Neural cell (in vitro differentiated cells): ENCODE measurements around the gene PLEKHA7. TPM values are rescaled to one million over a fixed set of nuclear protein-coding genes. Genes with fewer than 3 reads are reported as not detected.

Experiments used
- H2AFZ ChIP-seq: fragments of 200-600, 300-800 bp; sonication (generic), shearing (Covaris generic); 2 replicates; pipeline ENCODE4 v1.6.0; 2014; ENCODE audit warnings: low read depth, mild to moderate bottlenecking, antibody characterized with exemption, low read length, moderate library complexity
- H3F3A ChIP-seq: fragments of 200-600 bp; shearing (Covaris generic); 2 replicates; pipeline ENCODE4 v1.6.1; 2016; ENCODE audit warnings: mild to moderate bottlenecking, moderate library complexity, mixed read lengths, antibody characterized with exemption, low read length; ENCODE audit not compliant: insufficient read depth, poor library complexity, severe bottlenecking
- H3K27ac ChIP-seq: fragments of 200-600, 300-800 bp; sonication (generic), shearing (Covaris generic); 2 replicates; pipeline ENCODE4 v1.5.1; 2014; ENCODE audit warnings: mild to moderate bottlenecking, low read length, moderate library complexity
- H3K27me3 ChIP-seq: fragments of 300-800, 200-600 bp; sonication (generic), shearing (Covaris generic); 2 replicates; pipeline ENCODE4 v1.6.0; 2014; ENCODE audit warnings: mild to moderate bottlenecking, low read depth, low read length, moderate library complexity; ENCODE audit not compliant: insufficient read depth
- H3K36me3 ChIP-seq: fragments of 300-800, 200-600 bp; sonication (generic), shearing (Covaris generic); 2 replicates; pipeline ENCODE4 v1.5.1; 2014; ENCODE audit warnings: mild to moderate bottlenecking, antibody characterized with exemption, low read length, moderate library complexity; ENCODE audit not compliant: insufficient read depth
- H3K4me2 ChIP-seq: fragments of 300-800, 200-600 bp; sonication (generic), shearing (Covaris generic); 2 replicates; pipeline ENCODE4 v1.6.0; 2014; ENCODE audit warnings: mild to moderate bottlenecking, low read length
- H3K4me3 ChIP-seq: fragments of 300-800, 200-600 bp; sonication (generic), shearing (Covaris generic); 2 replicates; pipeline ENCODE4 v1.5.1; 2014; ENCODE audit warnings: mild to moderate bottlenecking, low read length, moderate library complexity
- H3K79me2 ChIP-seq: fragments of 200-600 bp; shearing (Covaris generic); replicated peaks from 2 replicates; pipeline ENCODE4 v1.6.0; 2014; ENCODE audit warnings: mild to moderate bottlenecking, low read length, moderate library complexity; ENCODE audit not compliant: insufficient read depth
- H3K9ac ChIP-seq: fragments of 300-800, 200-600 bp; sonication (generic), shearing (Covaris generic); 2 replicates; pipeline ENCODE4 v1.6.1; 2016; ENCODE audit warnings: mild to moderate bottlenecking, low read length, mixed read lengths
- H3K9me2 ChIP-seq: fragments of 200-600 bp; shearing (Covaris generic); 2 replicates; pipeline ENCODE4 v1.6.1; 2016; ENCODE audit warnings: mild to moderate bottlenecking, low read length, mixed read lengths; ENCODE audit not compliant: insufficient read depth
- H3K9me3 ChIP-seq: fragments of 200-600, 300-800 bp; sonication (generic), shearing (Covaris generic); 2 replicates; pipeline ENCODE4 v1.6.1; 2016; ENCODE audit warnings: mild to moderate bottlenecking, mixed run types, low read length, moderate library complexity, mixed read lengths
- H4K20me1 ChIP-seq: fragments of 200-600 bp; shearing (Covaris generic); 2 replicates; pipeline ENCODE4 v1.6.1; 2016; ENCODE audit warnings: mild to moderate bottlenecking, mixed run types; ENCODE audit not compliant: insufficient read depth
- CTCF ChIP-seq: fragments of 450-650 bp; IDR thresholded peaks from 2 replicates; pipeline ENCODE4 v1.5.1; 2014; ENCODE audit warnings: antibody characterized with exemption, mild to moderate bottlenecking, moderate library complexity; ENCODE audit not compliant: poor library complexity, severe bottlenecking
- EP300 ChIP-seq: fragments of 450-650 bp; conservative IDR thresholded peaks from 2 replicates; pipeline ENCODE4 v1.6.1; 2014; ENCODE audit warnings: antibody characterized with exemption, mild to moderate bottlenecking, moderate library complexity; ENCODE audit not compliant: poor library complexity, severe bottlenecking
- EZH2 ChIP-seq: fragments of 200-600, 300-800 bp; shearing (Covaris generic), sonication (generic); IDR thresholded peaks from 2 replicates; pipeline ENCODE4 v1.6.1; 2014; ENCODE audit warnings: antibody characterized with exemption, low read length, borderline replicate concordance, mild to moderate bottlenecking; ENCODE audit not compliant: insufficient read depth, poor library complexity, severe bottlenecking
- MXI1 ChIP-seq: fragments of 450-650 bp; conservative IDR thresholded peaks from 2 replicates; pipeline ENCODE4 v1.6.1; 2014; ENCODE audit warnings: antibody characterized with exemption, mild to moderate bottlenecking; ENCODE audit not compliant: poor library complexity, severe bottlenecking
- POLR2AphosphoS5 ChIP-seq: IDR thresholded peaks from 2 replicates; pipeline ENCODE4 v1.6.1; 2012
- RAD21 ChIP-seq: fragments of 450-650 bp; conservative IDR thresholded peaks from 2 replicates; pipeline ENCODE4 v1.6.1; 2014; ENCODE audit warnings: antibody characterized with exemption, mild to moderate bottlenecking, moderate library complexity
- REST ChIP-seq: IDR thresholded peaks from 2 replicates; pipeline ENCODE4 v1.6.1; 2012; ENCODE audit warnings: borderline replicate concordance
- SMC3 ChIP-seq: fragments of 450-650 bp; conservative IDR thresholded peaks from 2 replicates; pipeline ENCODE4 v1.6.1; 2014; ENCODE audit warnings: antibody characterized with exemption, mild to moderate bottlenecking, moderate library complexity; ENCODE audit not compliant: poor library complexity
- TAF1 ChIP-seq: IDR thresholded peaks from 2 replicates; pipeline ENCODE4 v1.6.1; 2012; ENCODE audit warnings: low read depth
- polyA plus RNA-seq: library from polyadenylated mRNA; depleted of rRNA; stranded (reverse); fragments of >200 nt; gene quantifications from 2 replicates; pipeline ENCODE4 v1.2.3, GENCODE V29; 2014

Gene PLEKHA7
- polyA plus RNA-seq, 1 donor from 2014 or later: 45.7 TPM

- H3K36me3 ChIP-seq: peaks cover 9% of the 10 kb centered on the region
- TF ChIP-seq POLR2AphosphoS5: no peak
- TF ChIP-seq REST: no peak
- TF ChIP-seq EP300: no peak
- TF ChIP-seq CTCF: no peak
- no peak for TF ChIP-seq RAD21
- TF ChIP-seq SMC3: no peak
- no peak for TF ChIP-seq TAF1
- no peak for TF ChIP-seq MXI1
- TF ChIP-seq EZH2: no peak
- H3K27me3 ChIP-seq: no peaks in the 10 kb centered on the region
- no peak overlapping the region for H3K9ac ChIP-seq
- no peaks in the 10 kb centered on the region for H3K79me2 ChIP-seq
- H2AFZ ChIP-seq: no peak overlapping the region
- H3K4me3 ChIP-seq: no peak overlapping the region
- no peaks in the 10 kb centered on the region for H3K9me3 ChIP-seq
- no peak overlapping the region for H3K4me2 ChIP-seq
- no peaks in the 10 kb centered on the region for H3F3A ChIP-seq
- H4K20me1 ChIP-seq: no peaks in the 10 kb centered on the region
- H3K27ac ChIP-seq: no peak overlapping the region
- H3K9me2 ChIP-seq: no peaks in the 10 kb centered on the region
These were observed 234.8 kb downstream of the PLEKHA7 start for GRCh38 chr11:16779436-16779835.

- no peaks in the 10 kb centered on the region for H4K20me1 ChIP-seq
- no peaks in the 10 kb centered on the region for H3K27me3 ChIP-seq
- H3K9ac ChIP-seq: no peak overlapping the region
- no peak overlapping the region for H3K27ac ChIP-seq
- H3K4me2 ChIP-seq: no peak overlapping the region
- H3F3A ChIP-seq: no peaks in the 10 kb centered on the region
- no peaks in the 10 kb centered on the region for H3K9me3 ChIP-seq
- H3K4me3 ChIP-seq: no peak overlapping the region
- TF ChIP-seq EZH2: no peak
- no peak for TF ChIP-seq SMC3
- TF ChIP-seq REST: no peak
- TF ChIP-seq CTCF: no peak
- no peak for TF ChIP-seq EP300
- no peak for TF ChIP-seq RAD21
- no peak for TF ChIP-seq MXI1
- no peak for TF ChIP-seq POLR2AphosphoS5
- no peak for TF ChIP-seq TAF1
- peaks cover 9% of the 10 kb centered on the region for H3K36me3 ChIP-seq
- H3K79me2 ChIP-seq: no peaks in the 10 kb centered on the region
- H3K9me2 ChIP-seq: no peaks in the 10 kb centered on the region
- no peak overlapping the region for H2AFZ ChIP-seq
These were observed 235.3 kb downstream of the PLEKHA7 start for GRCh38 chr11:16778876-16779275.
